Measurements from ENCODE around the gene COL1A1.

COL1A1 gene

DNA sequence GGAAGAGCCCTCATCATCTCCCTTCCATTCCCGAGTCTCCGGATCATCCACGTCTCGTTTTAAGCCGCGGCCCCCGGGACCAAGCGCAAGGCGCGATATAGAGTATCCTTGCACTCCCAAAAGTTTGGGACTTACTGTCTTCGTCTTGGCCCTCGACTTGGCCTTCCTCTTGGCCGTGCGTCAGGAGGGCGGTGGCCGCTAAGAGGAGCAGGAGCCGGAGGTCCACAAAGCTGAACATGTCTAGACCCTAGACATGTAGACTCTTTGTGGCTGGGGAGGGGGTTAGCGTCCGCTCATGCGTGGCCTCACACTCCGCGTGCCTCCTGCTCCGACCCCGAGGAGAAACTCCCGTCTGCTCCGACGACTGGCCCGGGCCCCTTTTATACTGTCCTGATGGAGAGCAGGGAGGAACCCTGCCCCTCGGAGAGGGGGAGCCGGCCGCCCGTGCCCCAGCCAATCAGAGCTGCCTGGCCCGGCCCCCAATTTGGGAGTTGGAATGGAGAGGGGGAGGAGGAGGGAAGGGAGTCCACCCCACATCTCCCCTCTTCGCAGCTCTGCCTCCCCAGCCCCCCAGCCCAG lies at the start of gene COL1A1:
Gene COL1A1 (minus strand): TSS at position 356 of the 579 bp plus-strand sequence. CDS start 118 bp downstream, at position 238.
- no peak for DNase-seq

DNA sequence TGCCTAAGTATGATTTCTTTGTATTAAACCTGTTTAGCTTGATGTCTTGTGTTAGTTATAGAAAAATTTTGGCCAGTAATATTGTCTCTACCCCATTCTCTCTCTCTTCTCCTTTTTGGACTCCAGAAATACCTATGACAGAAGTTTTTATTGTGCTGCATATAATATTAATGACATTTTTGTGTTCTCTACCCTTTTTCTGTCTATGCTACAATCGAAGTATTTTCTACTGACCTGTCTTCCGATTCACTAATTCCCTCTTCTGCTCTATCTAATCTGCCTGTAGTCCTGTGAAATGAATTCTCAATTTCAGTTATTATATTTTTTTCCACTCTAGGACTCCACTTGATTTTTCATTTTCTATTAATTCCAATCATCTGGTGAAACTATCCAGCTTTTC lies 46.8 kb upstream of the COL1A1 start:
- DNase-seq: no peak

DNA sequence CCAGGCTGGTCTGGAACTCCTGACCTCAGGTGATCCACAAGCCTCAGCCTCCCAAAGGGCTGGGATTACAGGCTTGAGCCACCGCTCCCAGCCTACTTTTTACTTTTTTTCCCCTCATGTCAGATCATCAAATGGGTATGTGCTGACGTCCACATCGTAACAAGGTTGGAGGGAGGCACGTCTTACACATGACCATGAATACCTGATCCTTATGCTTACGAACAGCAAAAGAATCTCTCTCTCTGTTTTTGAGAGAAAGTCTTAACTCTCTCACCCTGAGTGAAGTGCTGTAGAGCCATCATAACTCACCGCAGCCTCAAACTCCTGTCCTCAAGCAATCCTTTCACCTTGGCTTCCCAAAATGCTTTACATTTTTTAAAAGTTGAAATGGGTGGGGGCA lies 43.3 kb upstream of the COL1A1 start:
- DNase-seq: no peak

DNA sequence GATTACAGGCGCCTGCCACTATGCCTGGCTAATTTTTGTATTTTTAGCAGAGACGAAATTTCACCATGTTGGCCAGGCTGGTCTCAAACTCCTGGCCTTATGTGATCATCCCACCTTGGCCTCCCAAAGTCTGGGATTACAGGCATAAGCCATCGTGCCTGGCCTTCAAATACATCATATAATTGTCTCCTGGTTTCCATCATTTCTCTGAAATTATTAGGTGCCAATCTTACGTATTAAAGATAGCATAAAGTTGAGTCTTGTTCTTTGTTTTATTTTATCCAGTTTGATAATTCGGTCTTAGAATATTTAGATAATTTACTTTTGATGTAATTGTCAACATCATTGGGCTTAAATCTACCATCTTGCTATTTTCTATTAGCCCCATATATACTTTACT lies 40.0 kb upstream of the COL1A1 start:
- no peak for DNase-seq

DNA sequence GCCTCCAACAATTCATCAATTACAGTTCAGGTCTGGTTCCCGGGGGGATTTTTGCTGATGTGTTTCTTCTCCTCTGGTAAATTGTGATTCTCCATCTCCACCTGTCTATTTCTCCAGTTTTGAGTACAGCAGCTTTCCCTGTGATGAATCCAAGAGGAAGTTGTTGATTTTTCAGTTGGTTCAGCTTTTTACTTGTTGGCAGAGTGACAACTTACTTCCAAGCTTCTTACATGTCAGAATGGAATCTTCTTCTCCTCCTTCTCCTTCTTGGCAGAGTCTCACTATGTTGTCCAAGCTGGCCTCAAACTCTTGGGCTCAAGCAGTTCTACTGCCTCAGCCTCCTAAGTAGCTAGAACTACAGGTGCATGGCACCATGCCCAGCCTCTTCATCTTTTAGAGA lies 39.4 kb upstream of the COL1A1 start:
- DNase-seq: no peak

DNA sequence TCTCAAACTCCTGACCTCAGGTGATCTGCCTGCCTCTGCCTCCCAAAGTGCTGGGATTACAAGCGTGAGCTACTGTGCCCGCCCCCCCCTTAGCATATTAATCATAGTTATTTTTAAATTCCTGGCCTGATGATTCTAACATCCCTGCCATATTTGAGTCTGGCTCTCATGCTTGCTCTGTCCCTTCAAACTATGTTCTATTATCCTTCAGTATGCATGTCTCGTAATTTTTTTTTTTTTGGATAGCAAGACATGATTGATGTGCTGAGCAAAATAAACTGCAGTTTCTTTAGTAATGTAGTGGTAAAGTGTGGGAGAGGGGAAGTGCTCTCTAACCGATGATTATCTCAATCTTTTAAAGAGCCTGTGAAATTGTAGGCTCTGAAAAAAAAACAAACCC lies 38.5 kb upstream of the COL1A1 start:
- no peak for DNase-seq

DNA sequence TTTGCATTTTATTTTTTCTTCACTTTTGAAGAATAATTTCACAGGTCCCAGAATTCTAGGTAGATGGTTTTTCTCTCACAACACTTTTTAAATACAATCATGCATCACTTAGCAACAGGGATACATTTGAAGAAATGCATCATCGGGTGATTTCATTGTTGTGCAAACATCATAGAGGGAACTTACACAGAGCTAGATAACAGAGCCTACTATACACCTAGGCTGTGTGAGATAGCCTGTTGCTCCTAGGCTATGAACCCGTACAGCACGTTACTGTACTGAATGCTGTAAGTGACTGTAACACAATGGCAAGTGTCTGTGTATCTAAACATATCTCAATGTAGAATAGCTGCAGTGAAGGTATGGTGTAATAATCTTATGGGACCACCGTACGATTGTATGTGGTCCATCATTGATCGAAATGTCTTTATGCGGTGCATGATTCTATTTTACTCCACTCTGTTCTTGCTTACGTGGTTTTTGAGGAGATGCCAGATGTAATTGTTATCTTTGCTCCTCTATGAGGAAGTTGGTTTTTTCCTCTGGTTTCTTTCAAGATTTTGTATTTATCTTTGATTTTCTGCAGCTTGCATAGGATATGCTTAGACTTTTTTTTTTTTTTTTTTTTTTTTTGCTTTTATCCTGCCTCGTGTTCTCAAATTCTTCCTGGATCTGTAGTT lies 37.3 kb upstream of the COL1A1 start:
- no peak for DNase-seq

DNA sequence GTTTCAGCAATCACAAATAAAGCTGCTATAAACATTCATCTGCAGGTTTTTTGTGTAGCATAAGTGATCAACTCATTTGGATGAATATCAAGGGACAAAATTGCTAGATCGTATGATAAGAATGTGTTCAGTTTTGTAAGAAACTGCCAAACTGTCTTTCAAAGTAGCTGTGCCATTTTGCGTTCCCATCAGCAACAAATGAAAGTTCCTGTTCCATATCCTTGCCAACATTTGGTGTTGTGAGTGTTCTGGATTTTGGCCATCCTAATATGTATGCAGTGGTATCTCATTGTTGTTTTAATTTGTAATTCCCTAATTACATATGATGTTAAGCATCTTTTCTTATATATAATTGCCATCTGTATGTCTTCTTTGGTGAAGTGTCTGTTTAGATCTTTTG lies 36.5 kb upstream of the COL1A1 start:
- no peak for DNase-seq

DNA sequence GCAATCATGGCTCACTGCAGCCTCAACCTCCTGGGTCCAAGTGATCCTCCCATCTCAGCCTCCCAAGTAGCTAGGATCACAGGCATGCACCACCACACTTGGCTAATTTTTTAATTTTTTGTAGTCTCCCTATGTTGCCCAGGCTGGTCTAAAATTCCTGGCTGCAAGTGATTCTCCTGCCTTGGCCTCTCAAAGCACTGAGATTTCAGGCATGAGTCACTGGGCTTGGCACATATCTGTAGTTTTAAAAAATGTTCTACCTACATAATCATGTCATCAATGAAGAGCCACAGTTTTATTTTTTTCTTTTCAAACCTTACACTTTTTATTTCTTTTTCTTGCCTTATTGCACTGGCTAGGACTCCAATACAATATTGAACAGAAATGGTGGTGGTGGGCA lies 33.1 kb upstream of the COL1A1 start:
- DNase-seq: no peak

DNA sequence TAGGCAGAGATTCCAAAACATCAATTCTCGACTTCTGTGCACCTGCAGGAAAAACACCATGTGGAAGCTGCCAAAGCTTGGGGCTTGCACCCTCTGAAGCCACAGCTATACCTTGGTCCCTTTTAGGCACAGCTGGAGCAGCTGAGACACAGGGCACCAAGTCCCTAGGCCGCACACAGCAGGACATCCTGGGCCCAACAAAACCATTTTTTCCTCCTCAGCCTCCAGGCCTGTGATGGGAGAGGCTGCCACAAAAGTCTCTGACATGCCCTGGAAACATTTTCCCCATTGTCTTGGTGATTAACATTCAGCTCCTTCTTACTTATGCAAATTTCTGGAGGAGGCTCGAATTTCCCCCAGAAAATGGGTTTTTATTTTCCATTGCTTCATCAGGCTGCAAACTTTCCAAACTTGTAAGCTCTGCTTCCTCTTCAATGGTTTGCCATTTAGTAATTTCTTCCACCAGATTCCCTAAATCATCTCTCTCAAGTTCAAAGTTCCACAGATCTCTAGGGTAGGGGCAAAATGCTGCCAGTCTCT lies 24.3 kb upstream of the COL1A1 start:
- DNase-seq: no peak

DNA sequence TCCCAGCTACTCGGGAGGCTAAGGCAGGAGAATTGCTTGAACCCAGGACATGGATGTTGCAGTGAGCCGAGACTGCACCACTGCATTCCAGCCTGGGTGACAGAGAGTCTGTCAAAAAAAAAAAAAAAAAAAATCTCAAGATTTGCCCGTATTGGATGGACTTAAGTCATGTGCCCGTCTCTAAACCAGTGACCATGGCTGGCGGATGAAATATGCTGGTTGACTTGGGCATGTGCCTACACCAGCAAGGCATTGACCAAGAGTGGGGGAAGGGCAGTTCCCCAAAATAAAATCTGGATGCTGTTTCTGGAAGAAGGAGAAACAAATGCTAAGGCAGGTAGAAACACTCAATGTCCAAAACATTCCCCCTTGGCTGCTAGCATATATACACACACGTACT lies 21.5 kb upstream of the COL1A1 start:
- DNase-seq: no peak

DNA sequence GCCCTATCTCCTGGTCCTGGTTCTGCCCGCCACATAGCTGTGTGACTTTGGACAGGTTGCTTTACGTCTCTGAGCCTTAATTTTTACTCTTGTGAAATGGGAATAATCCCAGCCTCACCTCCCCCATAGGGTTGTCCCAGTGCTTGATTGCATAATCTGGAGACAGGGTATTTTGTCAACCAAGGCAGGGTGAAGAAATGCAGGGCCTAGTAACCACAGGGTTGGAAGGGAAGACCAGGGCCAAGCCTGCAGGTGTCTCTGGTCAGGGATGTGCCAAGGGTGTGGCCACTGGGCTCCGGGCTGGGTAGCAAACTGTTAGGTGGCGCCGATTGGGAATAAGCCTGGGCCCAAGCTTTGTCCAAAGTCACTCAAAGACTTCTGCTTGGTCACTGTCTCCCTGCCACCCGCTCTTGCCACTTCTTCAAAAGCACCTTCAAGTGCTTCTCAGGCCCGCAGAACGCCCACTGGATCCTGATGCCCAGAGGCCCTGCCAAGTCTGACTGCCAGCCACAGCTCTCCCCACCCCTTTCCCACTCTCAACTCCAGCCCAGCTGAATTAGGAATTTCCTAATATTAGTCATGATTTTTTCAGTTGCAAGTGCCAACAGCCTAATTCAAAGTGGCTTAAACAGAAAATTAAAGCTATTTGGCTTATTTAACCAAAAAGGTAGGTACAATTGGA lies 20.6 kb upstream of the COL1A1 start:
- no peak for DNase-seq

DNA sequence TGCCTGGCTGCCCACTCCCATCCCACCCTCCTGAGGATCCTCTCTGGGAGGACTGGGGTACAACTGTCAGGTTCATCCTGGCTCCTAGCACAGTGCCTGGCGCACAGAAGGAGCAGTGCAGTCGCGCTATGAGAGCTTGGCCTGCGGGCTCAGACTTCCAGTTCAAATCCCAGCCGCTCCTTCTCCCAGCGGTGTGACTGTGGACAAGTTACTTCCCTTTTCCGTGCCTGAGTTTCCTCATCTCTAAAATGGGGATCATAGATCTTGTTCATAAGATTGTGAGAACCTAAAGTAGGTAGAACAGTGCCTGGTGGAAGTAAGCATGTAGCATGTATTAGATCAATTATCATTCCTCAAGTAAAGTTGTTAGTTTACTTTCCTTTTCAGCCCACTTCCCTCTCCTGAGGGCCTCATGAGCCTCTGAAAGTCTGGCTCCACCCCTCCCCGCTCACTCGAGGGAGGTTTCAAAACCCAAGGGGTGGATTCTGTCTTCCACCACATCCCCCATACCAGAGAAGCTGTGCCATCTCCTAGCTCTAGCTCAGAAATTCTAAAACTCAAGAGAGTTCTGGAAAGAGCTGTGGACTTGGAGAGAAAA lies 19.9 kb upstream of the COL1A1 start:
- no peak for DNase-seq

DNA sequence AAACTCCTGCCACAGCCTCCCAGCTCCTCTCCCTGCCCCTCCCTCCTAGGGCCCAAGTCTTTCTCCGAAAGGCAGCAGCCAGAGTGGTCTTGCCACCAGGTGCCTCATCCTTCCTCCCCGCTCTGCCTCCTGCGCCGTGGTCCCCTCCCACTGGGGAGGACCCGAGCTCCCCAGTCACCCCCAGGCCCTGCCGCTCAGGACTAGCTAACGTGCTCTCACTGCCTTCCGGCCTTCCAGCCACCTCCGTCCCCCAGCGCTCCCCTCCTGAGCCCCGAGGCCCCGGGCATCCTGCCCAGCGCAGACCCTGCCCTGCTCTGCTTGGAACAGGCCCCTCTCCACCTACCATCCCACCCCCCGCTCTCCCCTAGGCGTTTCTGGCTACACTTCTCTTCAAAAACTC lies 19.4 kb upstream of the COL1A1 start:
- no peak for DNase-seq

DNA sequence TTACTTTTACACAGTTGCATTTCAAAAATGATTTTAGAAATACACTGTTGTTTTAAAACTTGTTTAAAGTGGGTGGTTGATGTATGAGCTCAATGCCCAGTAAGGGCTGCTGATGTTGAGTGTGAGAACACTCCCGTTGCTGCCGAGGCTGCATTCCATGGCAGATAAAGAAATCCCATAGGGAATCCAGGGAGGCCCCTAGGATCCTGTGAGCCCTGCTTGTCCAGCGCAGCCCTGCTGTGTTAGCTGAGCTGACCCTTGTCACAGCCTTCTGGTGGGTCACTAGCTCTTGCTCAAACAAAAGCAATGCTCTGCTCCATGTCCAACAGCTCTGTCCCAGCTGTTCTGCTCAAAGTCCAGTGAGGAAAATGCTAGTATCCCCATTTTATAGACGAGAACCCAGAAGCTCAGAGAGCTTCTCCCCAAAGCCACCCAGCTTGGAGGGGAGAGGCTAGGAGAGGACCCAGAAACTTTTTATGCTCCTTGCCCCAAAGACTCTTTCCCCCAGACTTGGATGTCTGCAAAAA lies 18.6 kb upstream of the COL1A1 start:
- no peak for DNase-seq

DNA sequence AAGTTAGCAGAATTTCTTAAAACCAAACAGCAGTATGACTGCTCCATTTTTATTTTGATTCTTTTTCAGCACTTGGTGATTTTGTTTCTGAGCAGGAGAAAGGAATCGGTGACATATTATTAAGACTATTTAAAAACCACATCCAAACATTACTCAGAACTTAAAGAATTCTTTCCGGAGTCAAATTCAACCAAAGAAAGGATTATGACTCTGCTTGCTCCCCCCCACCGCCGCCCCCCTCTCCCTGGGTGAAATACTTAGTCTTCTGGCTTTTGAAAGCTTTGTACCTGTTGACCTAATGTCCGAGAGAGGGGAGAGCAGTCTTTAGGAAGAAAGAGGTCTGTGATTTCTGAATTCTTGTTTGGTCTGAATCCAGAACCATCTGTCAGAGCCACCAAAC lies 17.9 kb upstream of the COL1A1 start:
- no peak for DNase-seq

DNA sequence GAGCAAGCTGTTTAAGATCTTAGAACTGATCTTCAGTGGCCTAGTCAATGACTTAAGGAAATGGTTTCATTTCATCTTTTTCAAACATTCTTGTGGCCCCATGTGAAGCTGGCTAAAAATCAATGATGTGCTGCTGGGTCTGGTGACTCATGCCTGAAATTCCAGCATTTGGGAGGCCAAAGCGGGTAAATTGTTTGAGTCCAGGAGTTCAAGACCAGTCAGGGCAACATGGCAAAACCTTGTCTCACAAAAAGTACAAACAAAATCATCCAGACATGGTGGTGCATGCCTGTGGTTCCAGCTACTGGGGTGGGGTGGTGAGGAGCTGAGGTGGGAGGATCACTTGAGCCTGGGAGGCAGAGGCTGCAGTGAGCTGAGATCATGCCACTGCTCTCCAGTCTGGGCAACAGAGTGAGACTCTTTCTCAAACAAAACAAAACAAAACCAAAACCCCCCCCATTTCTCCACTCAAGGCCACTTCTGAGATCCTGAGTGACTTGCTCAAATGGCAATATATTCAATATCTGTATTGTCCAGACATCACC lies 17.4 kb upstream of the COL1A1 start:
- no peak for DNase-seq

DNA sequence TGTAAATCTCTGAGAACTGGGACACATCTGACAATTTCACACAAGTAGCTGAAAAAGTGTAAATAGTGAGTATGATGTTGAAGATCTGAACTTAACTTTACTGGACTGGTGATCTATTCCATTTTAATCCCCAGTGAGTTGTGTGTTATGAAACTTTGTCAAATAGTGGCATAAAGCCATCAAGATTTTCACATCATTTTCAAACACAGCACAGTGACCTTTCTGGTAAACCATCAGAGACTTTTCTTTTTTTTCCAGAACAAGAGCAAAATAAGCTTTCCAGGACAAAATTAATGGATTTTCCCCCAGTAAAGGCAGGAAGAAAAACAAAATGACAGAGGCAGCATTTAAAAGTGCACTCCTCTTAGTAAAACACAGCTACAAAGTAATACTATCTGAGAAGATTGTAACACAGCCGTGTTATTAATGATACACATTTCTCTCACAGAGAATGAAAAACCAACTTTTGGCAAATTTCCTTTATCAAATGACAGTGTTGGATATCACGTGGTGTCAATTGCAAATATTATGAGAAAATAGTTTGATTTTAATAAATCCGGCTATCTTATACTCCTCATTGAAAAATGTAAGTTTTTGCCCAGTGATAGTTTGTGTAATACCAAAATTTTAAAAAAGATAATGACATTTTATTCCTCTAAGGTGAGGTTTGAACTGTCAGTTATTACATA lies 16.8 kb upstream of the COL1A1 start:
- DNase-seq: no peak

DNA sequence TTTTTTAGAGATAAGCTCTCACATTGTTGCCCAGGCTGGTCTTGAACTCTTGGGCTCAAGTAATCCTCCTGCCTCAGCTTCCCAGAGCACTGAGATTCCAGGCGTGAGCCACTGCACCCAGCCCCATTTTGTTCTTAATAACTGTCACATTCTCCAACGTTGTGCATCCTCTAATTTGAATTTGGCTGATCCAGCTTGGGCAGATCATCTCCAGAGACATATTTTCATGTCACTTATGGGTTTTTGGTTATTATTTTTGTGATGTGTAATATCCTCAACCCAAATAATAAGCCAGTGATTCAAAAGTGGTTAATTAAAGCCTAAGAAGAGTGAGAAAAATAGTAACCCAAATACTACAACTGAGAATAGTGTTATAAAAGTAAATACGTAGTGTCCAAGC lies 16.2 kb upstream of the COL1A1 start:
- DNase-seq: no peak

DNA sequence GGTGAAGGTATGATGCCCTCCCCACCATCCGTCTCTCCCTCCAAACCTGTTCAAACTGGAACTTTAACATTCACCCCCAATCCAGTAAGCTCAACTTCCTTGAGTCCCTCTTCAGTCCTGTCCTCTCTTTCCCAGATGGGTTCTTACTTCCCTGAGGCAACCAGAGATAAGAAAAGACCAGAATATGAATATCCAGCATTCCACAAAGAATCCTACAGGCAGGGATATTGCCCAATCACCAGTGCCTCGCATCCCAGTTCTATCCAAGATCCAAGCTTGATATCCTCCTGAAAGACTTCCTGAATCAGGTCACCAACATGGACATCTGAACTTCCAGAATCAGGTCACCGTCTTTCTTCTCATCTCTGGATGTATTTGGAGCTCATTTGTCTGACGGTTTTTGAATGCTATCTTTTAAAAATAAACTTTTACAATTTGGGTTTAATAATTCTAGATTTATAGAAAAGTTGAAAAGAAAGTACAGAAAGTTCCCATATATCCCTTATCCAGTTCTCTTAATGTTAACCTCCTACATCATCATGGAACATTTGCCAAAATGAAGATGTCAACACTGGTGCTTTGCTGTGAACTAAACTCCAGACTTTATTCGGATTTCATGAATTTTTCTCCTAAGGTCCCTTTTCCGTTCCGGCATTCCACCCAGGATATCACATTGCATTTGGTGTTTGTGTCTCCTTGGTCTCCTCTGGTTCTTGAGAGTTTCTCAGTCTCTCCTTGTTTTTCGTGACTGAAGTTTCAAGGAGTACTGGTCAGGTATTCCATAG lies 13.7 kb upstream of the COL1A1 start:
- DNase-seq: no peak

Measured in NCI-H2029 (cell line).